ENCODE results near the gene FAM227B. TPM values are rescaled to one million over a fixed set of nuclear protein-coding genes. Genes with fewer than 3 reads are reported as not detected.

FAM227B gene
- total RNA-seq, 4 donors from 2014 or later: 6.1 to 24.1 (median 12.5) TPM

DNA sequence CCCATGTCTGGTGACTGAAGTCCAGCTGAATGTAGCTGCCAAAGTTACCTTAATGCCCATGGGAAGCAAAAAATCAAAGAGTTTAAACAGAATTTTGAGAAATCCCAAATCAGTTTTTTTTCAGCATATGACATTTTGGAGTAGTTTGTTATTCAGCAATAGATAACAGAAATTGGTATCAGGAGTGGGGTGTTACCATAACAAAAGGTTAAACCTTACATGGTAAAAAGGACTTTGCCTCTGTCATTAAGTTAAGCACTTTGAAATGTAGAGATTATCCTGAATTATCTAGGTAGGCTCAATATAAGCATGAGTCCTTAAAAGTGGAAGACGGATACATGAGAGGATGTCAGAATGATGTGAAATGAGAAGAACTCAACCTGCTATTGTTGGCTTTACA lies 32.3 kb upstream of the FAM227B start:
- Histone ChIP-seq H3K4me3 (no peak overlapping the region), H3K36me3 (no peaks in the 10 kb centered on the region), H3K4me1 (no peaks in the 10 kb centered on the region), H3K9me3 (peaks cover 0 to 13% (median 3%) of the 10 kb centered on the region in 3 donors), H3K27me3 (no peaks in the 10 kb centered on the region), H3K27ac (no peak overlapping the region)
- 91 to 100% methylated on average over 1 of the region's 1 CpG for WGBS, 2 donors (ENCODE audit: low coverage in 1 of 2)
- no peak for ATAC-seq
- TF ChIP-seq POLR2AphosphoS5 (IDR thresholded peaks at IDR 0.05) (no peak), EP300 (IDR thresholded peaks at IDR 0.05) (no peak), POLR2A (IDR thresholded peaks at IDR 0.05) (no peak)
- TF ChIP-seq, protein P1, sequence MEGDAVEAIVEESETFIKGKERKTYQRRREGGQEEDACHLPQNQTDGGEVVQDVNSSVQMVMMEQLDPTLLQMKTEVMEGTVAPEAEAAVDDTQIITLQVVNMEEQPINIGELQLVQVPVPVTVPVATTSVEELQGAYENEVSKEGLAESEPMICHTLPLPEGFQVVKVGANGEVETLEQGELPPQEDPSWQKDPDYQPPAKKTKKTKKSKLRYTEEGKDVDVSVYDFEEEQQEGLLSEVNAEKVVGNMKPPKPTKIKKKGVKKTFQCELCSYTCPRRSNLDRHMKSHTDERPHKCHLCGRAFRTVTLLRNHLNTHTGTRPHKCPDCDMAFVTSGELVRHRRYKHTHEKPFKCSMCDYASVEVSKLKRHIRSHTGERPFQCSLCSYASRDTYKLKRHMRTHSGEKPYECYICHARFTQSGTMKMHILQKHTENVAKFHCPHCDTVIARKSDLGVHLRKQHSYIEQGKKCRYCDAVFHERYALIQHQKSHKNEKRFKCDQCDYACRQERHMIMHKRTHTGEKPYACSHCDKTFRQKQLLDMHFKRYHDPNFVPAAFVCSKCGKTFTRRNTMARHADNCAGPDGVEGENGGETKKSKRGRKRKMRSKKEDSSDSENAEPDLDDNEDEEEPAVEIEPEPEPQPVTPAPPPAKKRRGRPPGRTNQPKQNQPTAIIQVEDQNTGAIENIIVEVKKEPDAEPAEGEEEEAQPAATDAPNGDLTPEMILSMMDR (IDR thresholded peaks at IDR 0.05): no peak

DNA sequence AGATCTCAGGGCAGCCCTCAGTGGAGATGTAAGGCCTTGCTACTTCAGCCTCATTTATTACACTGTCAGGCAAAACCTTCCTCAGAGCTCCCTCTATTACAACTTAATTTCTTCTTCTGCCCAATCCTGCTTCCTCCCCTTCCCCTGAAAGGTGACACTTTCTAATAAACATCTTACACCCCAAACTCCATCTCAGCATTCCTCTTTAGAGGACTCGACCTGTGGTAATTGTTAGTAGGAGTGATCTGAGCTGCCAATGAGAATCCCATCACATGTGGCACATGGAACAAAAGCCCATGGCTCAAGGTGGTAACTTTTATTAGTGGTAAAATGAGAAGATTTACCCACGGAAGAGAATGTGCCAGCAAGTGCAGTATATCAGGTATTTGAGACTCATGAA lies 30.1 kb upstream of the FAM227B start:
- peaks cover 0 to 10% (median 0%) of the 10 kb centered on the region in 3 donors for H3K4me1 ChIP-seq
- no peak overlapping the region for H3K27ac ChIP-seq
- no peak overlapping the region for H3K4me3 ChIP-seq
- H3K27me3 ChIP-seq: no peaks in the 10 kb centered on the region
- 46 to 54% methylated on average over 2 of the region's 2 CpGs for WGBS, 2 donors (ENCODE audit: low coverage in 1 of 2)
- no peaks in the 10 kb centered on the region for H3K36me3 ChIP-seq
- TF ChIP-seq POLR2AphosphoS5 (IDR thresholded peaks at IDR 0.05) (no peak), EP300 (IDR thresholded peaks at IDR 0.05) (no peak), POLR2A (IDR thresholded peaks at IDR 0.05) (no peak)
- TF ChIP-seq, protein P1 (IDR thresholded peaks at IDR 0.05): no peak
- H3K9me3 ChIP-seq: peaks cover 0 to 13% (median 3%) of the 10 kb centered on the region in 3 donors
- ATAC-seq: no peak

DNA sequence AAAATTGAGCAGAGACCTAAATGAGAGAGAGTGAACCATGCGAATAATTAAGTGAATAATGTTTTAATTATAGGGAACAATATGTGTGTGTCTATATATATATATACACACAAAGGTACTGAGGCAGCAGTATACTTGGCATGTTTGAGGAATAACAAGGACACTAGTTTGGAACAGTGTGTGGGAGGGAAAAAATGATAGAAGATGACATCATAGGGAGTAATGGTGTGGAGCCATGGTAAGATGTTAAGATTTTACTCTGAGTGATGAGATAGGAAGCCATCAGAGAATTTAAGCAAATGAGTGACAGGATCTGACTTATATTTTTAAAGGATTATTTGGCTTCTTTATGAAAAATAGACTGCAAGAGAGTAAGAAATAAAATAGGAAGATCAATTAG lies 29.4 kb upstream of the FAM227B start:
- Histone ChIP-seq H3K4me1 (peaks cover 0 to 17% (median 5%) of the 10 kb centered on the region in 3 donors), H3K27me3 (no peaks in the 10 kb centered on the region), H3K4me3 (no peak overlapping the region), H3K27ac (no peak overlapping the region), H3K9me3 (peaks cover 0 to 13% (median 3%) of the 10 kb centered on the region in 3 donors), H3K36me3 (no peaks in the 10 kb centered on the region)
- 100% methylated on average over 1 of the region's 1 CpG for WGBS, 2 donors (ENCODE audit: low coverage in 1 of 2)
- TF ChIP-seq POLR2AphosphoS5 (IDR thresholded peaks at IDR 0.05) (no peak), POLR2A (IDR thresholded peaks at IDR 0.05) (no peak), EP300 (IDR thresholded peaks at IDR 0.05) (no peak)
- TF ChIP-seq, protein P1 (IDR thresholded peaks at IDR 0.05): no peak
- ATAC-seq: no peak

DNA sequence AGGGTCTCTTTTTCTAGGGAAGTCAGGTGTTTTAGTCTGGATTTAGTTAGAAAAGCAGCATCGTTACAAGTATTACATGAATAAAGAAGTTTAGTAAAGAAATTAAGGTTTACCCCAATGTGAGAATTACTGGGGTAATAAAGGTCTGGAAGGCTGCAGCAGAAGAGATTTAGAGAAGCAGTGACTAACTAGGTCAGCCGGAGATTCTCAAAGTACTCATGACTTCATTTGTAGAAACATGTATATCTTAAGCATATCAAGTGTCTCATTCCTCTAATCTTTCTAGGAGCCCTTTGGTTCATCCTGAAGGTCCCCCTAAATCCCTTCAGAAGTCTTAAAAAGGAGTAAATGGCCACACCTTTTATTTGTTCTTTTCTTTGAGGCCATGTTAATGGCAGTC lies 26.3 kb upstream of the FAM227B start:
- Histone ChIP-seq H3K9me3 (no peaks in the 10 kb centered on the region), H3K27me3 (no peaks in the 10 kb centered on the region), H3K36me3 (peaks cover 0 to 9% of the 10 kb centered on the region in 2 donors), H3K4me3 (no peak overlapping the region), H3K27ac (peak overlapping the region in 2 of 4 donors; percentile 11 to 60), H3K4me1 (peaks cover 0 to 28% (median 5%) of the 10 kb centered on the region in 3 donors)
- no peak for TF ChIP-seq POLR2A (IDR thresholded peaks at IDR 0.05)
- WGBS, 2 donors (ENCODE audit: low coverage in 1 of 2): 78 to 80% methylated on average over 1 to 2 of the region's 2 CpGs
- ATAC-seq: no peak

DNA sequence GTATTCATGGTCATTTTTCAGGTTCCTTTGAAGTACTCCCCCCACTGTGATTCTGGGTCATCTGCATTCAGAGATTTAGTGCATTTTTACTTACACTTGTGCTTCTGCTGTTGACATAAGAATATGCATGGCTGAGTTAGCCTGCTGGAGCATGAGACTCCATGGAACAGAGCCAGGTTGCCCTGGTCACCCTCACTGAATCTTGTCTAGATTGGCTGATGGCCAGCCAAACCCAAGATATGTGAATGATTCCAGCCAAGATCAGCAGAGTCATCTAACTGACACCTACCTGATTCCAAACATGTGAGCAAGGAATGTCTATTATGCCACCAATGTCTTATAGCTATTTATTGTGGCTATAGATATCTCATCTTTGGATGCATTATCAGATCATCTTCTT lies 25.3 kb upstream of the FAM227B start:
- Histone ChIP-seq H3K4me3 (no peak overlapping the region), H3K27ac (peak overlapping the region; percentile 11 to 60 (median 46)), H3K4me1 (peaks cover 0 to 28% (median 5%) of the 10 kb centered on the region in 3 donors), H3K9me3 (no peaks in the 10 kb centered on the region), H3K36me3 (peaks cover 0 to 9% of the 10 kb centered on the region in 2 donors), H3K27me3 (no peaks in the 10 kb centered on the region)
- no peak for TF ChIP-seq EP300 (IDR thresholded peaks at IDR 0.05)
- TF ChIP-seq POLR2A (IDR thresholded peaks at IDR 0.05): no peak
- TF ChIP-seq, protein P1 (IDR thresholded peaks at IDR 0.05): no peak
- no peak for TF ChIP-seq POLR2AphosphoS5 (IDR thresholded peaks at IDR 0.05)
- no peak for ATAC-seq
